HFFc6 (cell line): ENCODE data around the gene ADAMTS15. TPM values are rescaled to one million over a fixed set of nuclear protein-coding genes. Genes with fewer than 3 reads are reported as not detected.

Source experiments
- DNase-seq: peaks from one replicate; pipeline ENCODE4 v3.0.0-alpha.2; 2018
- H3K27ac Mint-ChIP-seq: 2 replicates; pipeline ENCODE4 v1.8.0; 2020; ENCODE audit warnings: mild to moderate bottlenecking, mixed read lengths
- H3K27me3 Mint-ChIP-seq: 2 replicates; pipeline ENCODE4 v1.8.0; 2021; ENCODE audit warnings: mild to moderate bottlenecking, moderate library complexity, mixed read lengths; ENCODE audit not compliant: insufficient read depth
- H3K36me3 Mint-ChIP-seq: 2 replicates; pipeline ENCODE4 v1.8.0; 2021; ENCODE audit warnings: low read depth, mixed read lengths
- H3K4me1 Mint-ChIP-seq: 2 replicates; pipeline ENCODE4 v1.8.0; 2020; ENCODE audit warnings: low read depth, mixed read lengths
- H3K4me3 Mint-ChIP-seq: 2 replicates; pipeline ENCODE4 v1.8.0; 2020; ENCODE audit warnings: mild to moderate bottlenecking, moderate library complexity, mixed read lengths
- H3K9me3 Mint-ChIP-seq: 2 replicates; pipeline ENCODE4 v1.8.0; 2020; ENCODE audit warnings: mild to moderate bottlenecking, mixed read lengths
- total RNA-seq, 6 experiments: library from RNA; stranded (reverse); fragmentation: NEBNext Ultra II Directional; extraction: Animal tissue kit (Norgen Biotek cat#: 25700); gene quantifications; 2 replicates in 1 of 6; 3 replicates in 5 of 6; pipeline ENCODE4 v1.2.3, GENCODE V29; 2021
- TF ChIP-seq, protein P1 (sequence below): fragments of 200-600 bp; sonication (generic); IDR thresholded peaks from 2 replicates; pipeline ENCODE4 v1.5.0; 2021; ENCODE audit warnings: antibody characterized with exemption, mild to moderate bottlenecking

Gene ADAMTS15
- total RNA-seq, 6 experiments from 2014 or later = 0.21 to 1.1 (median 0.94) TPM

DNA sequence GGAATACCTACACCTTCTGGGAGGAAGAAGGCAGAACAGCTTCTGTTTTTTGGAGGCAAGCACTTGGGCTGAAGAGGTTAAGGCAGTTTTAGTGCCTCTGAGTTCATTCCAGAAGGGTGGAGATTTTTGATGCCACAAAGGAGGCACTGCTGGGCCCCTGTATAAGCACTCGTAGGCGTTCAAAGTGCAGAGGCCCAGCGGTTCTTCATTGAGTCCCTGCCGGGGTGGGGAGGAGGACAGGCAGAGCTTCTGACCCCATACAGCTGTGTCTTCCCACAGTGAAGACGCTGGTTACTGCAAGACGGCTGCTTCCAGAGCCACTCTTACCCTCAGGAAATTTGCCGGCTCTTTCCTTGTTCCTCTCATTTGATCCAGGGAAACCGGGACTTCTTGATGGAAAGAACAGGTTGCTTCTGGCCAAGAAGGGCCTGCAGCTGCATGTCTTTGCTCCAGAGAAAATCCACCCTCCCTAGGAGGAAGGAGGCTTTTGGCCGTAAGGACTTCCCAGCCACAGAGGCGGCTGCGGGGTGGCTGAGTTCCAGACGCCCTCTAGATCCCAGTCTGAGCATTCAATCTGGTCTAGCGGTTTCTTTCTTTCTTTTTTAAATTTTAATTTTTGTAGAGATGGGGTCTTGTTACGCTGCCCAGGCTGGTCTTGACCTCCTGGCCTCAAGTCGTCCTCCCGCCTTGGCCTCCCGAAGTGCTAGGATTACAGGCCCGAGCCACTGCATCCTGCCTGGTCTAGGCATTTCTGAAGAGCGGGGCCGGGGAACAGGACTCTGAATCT, 9.4 kb downstream of the ADAMTS15 start:
- Mint-ChIP-seq H3K27me3 (peaks cover 34% of the 10 kb centered on the region), H3K4me3 (no peak overlapping the region), H3K9me3 (no peaks in the 10 kb centered on the region), H3K36me3 (no peaks in the 10 kb centered on the region), H3K27ac (no peak overlapping the region), H3K4me1 (peaks cover 20% of the 10 kb centered on the region)
- TF ChIP-seq, protein P1, sequence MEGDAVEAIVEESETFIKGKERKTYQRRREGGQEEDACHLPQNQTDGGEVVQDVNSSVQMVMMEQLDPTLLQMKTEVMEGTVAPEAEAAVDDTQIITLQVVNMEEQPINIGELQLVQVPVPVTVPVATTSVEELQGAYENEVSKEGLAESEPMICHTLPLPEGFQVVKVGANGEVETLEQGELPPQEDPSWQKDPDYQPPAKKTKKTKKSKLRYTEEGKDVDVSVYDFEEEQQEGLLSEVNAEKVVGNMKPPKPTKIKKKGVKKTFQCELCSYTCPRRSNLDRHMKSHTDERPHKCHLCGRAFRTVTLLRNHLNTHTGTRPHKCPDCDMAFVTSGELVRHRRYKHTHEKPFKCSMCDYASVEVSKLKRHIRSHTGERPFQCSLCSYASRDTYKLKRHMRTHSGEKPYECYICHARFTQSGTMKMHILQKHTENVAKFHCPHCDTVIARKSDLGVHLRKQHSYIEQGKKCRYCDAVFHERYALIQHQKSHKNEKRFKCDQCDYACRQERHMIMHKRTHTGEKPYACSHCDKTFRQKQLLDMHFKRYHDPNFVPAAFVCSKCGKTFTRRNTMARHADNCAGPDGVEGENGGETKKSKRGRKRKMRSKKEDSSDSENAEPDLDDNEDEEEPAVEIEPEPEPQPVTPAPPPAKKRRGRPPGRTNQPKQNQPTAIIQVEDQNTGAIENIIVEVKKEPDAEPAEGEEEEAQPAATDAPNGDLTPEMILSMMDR = no peak
- no peak for DNase-seq

DNA sequence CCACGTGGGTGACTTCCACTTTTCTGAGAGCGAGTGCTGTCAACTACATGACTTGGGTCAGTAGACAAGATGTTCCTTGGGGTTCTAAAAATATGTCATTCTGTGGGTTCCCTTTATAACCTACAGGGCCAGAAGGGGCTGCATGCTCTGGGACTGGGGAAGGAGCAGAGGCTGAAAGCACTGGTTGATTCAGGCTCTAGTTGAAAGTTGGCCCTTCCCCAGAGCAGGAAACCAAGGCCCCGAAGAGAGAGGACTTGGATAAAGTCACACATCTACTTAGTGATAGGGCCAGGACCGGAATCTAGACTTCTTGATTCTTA, 9.9 kb downstream of the ADAMTS15 start:
- H3K36me3 Mint-ChIP-seq = no peaks in the 10 kb centered on the region
- peaks cover 34% of the 10 kb centered on the region for H3K27me3 Mint-ChIP-seq
- no peak for DNase-seq
- H3K9me3 Mint-ChIP-seq = no peaks in the 10 kb centered on the region
- TF ChIP-seq, protein P1 = no peak
- no peak overlapping the region for H3K27ac Mint-ChIP-seq
- peaks cover 20% of the 10 kb centered on the region for H3K4me1 Mint-ChIP-seq
- H3K4me3 Mint-ChIP-seq = no peak overlapping the region

DNA sequence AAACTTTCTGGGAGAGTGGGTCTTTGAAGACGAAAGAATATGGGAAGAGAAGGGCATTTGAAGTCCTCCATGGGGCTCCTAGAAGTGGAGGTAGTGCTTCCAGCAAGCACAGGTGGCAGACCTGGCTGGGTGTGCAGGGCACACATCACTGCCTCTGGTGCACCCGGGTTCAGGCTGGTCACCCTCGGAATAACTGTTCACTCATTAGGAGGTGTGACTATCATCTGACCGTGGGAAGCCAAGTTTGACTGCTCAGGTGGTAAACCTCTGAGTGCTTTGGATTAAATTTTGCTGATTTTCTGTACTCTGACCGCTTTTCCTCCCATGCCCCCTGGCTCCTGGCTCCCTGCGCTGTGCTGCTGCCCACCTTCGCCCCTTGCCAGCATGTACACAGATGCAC, 11.1 kb downstream of the ADAMTS15 start:
- H3K27ac Mint-ChIP-seq = no peak overlapping the region

DNA sequence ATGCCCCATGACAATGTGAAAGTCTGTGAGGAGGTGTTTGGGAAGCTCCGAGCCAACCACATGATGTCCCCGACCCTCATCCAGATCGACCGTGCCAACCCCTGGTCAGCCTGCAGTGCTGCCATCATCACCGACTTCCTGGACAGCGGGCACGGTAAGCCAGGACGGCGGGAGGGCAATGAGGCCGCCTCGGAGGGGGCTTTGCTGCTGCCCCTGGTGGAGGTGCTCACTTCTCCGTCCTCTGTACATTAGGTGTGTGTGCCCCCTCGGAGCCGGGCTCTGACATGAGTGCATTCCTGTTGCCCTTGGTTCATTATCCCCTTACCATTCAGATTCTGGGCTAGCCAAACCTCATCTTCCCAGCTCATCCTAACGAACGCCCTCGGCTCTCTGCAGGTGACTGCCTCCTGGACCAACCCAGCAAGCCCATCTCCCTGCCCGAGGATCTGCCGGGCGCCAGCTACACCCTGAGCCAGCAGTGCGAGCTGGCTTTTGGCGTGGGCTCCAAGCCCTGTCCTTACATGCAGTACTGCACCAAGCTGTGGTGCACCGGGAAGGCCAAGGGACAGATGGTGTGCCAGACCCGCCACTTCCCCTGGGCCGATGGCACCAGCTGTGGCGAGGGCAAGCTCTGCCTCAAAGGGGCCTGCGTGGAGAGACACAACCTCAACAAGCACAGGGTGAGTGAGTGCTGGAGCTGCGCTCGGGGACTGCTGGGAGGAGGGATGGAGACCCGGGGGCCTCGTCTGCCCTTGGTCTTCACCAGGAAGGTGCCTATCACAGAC, 13.8 kb downstream of the ADAMTS15 start:
- H3K9me3 Mint-ChIP-seq = no peaks in the 10 kb centered on the region
- H3K27me3 Mint-ChIP-seq = peaks cover 23% of the 10 kb centered on the region
- no peak overlapping the region for H3K27ac Mint-ChIP-seq
- no peak for DNase-seq
- peaks cover 5% of the 10 kb centered on the region; the same call in 1 of the 2 replicates for H3K4me1 Mint-ChIP-seq
- TF ChIP-seq, protein P1 = no peak
- H3K4me3 Mint-ChIP-seq = no peak overlapping the region
- no peaks in the 10 kb centered on the region; the same call in 1 of the 2 replicates for H3K36me3 Mint-ChIP-seq

More for the DNA sequence above, 11.1 kb downstream of the ADAMTS15 start:
- TF ChIP-seq, protein P1 = no peak
- H3K27me3 Mint-ChIP-seq = peaks cover 32% of the 10 kb centered on the region
- no peak overlapping the region for H3K4me3 Mint-ChIP-seq
- no peaks in the 10 kb centered on the region for H3K9me3 Mint-ChIP-seq
- DNase-seq = no peak
- H3K4me1 Mint-ChIP-seq = peaks cover 13% of the 10 kb centered on the region
- no peaks in the 10 kb centered on the region; the same call in 1 of the 2 replicates for H3K36me3 Mint-ChIP-seq

DNA sequence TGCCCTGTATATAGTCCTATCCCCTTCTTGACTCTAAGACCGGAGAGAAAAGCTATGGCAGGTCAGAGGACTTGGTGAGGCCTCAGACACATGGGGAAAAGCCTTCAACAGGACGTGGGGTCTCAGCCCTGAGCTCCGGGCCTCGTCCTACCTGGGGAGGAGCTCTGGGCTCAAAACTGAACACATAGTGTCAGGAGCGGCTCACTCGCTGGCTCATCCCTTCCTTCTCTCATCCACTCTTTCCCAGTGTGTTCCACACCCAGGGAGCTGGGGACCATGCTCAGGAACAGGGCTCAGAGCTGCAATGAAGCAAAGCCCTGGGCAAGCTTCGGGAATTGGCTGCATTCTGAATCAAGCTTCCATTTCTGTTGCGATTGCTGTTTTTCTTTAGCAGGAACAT, 14.5 kb downstream of the ADAMTS15 start:
- Mint-ChIP-seq H3K27me3 (peaks cover 18% of the 10 kb centered on the region), H3K36me3 (no peaks in the 10 kb centered on the region; the same call in 1 of the 2 replicates)

More for the DNA sequence above, 14.5 kb downstream of the ADAMTS15 start:
- DNase-seq = no peak
- peaks cover 5% of the 10 kb centered on the region; the same call in 1 of the 2 replicates for H3K4me1 Mint-ChIP-seq
- TF ChIP-seq, protein P1 = no peak
- H3K9me3 Mint-ChIP-seq = no peaks in the 10 kb centered on the region
- H3K27ac Mint-ChIP-seq = no peak overlapping the region
- no peak overlapping the region for H3K4me3 Mint-ChIP-seq
